Sigmoid colon (tissue), 7 donors: ENCODE measurements around the gene CRIP3. TPM values are rescaled to one million over a fixed set of nuclear protein-coding genes. Genes with fewer than 3 reads are reported as not detected.
A peak's percentile ranks its signal among the peaks of the same experiment; 100 is the strongest.

Experiments used
- DNase-seq: peaks from one replicate; pipeline ENCODE4 v3.0.0-alpha.2; 2019
- H3K27ac ChIP-seq, 4 donors: fragments of 200-600 bp; sonication (generic); one replicate each; pipeline ENCODE4 v1.5.1; 2016 to 2019; ENCODE audit warnings: mild to moderate bottlenecking in 1 of 4
- H3K27me3 ChIP-seq, 3 donors: fragments of 200-600 bp; sonication (generic); one replicate each; pipeline ENCODE4 v1.5.1; 2019; ENCODE audit warnings: mild to moderate bottlenecking in 1 of 3
- H3K36me3 ChIP-seq, 4 donors: fragments of 200-600 bp; sonication (generic); one replicate each; pipeline ENCODE4 v1.5.1; 2016 to 2019
- H3K4me1 ChIP-seq, 4 donors: fragments of 200-600 bp; sonication (generic); one replicate each; pipeline ENCODE4 v1.5.1; 2017 to 2019
- H3K4me3 ChIP-seq, 4 donors: fragments of 200-600 bp; sonication (generic); one replicate each; pipeline ENCODE4 v1.5.1; 2017 to 2019; ENCODE audit warnings: mild to moderate bottlenecking in 2 of 4, moderate library complexity in 1 of 4
- H3K9me3 ChIP-seq, 4 donors: fragments of 200-600 bp in 3 of 4; sonication (generic) in 3 of 4; one replicate each; pipeline versions ENCODE4 v1.5.1 to v1.6.1; 2013 to 2019
- EP300 ChIP-seq, 4 donors: sonication (generic); formaldehyde crosslinking; IDR thresholded peaks; one replicate each; pipeline ENCODE4 v1.6.1; 2017; ENCODE audit warnings: antibody characterized with exemption in 4 of 4
- POLR2A ChIP-seq, 2 donors: fragments of 450-650 bp; IDR thresholded peaks; one replicate each; pipeline ENCODE4 v1.6.1; 2016; ENCODE audit warnings: antibody characterized with exemption in 2 of 2, mild to moderate bottlenecking in 2 of 2, moderate library complexity in 2 of 2
- POLR2AphosphoS5 ChIP-seq, 4 donors: sonication (generic); formaldehyde crosslinking; IDR thresholded peaks; one replicate each; pipeline ENCODE4 v1.6.1; 2017; ENCODE audit warnings: antibody characterized with exemption in 4 of 4
- WGBS, 2 donors: extraction: QIAGEN DNeasy Blood & Tissue Kit; methylation state at CpG; one replicate each; pipeline ENCODE4 v1.1.7; 2013; 5-methylcytosine and 5-hydroxymethylcytosine counted together
- intact Hi-C: fragments of 100-400 bp; cut with DNase I; formaldehyde crosslinking; loops from one replicate; pipeline ENCODE4 v1.15.1; 2023
- polyA plus RNA-seq, 3 donors: library from polyadenylated mRNA; stranded (reverse); fragments of 200-250 nt; gene quantifications; one replicate each; pipeline ENCODE4 v1.2.3, GENCODE V29; 2013
- total RNA-seq, 4 donors: library from RNA; depleted of rRNA; stranded (reverse); fragments of >200 nt; gene quantifications; one replicate each; pipeline ENCODE4 v1.1.0, GENCODE V29; 2016
- TF ChIP-seq, protein P1 (sequence below), 4 experiments: fragments of 450-650 bp in 3 of 4; fragments of 200-600 bp in 1 of 4; IDR thresholded peaks; one replicate each; pipeline ENCODE4 v1.5.1; 2016 to 2019; ENCODE audit warnings: antibody characterized with exemption in 4 of 4, mild to moderate bottlenecking in 3 of 4, moderate library complexity in 2 of 4
- donor health status: healthy with polysubstance abuse.
- donor health status: Bipolar disorder and iron deficiency.
- donor health status: healthy.

The CRIP3 gene
- total and polyA plus RNA-seq, 7 donors: 5.2 TPM; not detected in 6

DNA sequence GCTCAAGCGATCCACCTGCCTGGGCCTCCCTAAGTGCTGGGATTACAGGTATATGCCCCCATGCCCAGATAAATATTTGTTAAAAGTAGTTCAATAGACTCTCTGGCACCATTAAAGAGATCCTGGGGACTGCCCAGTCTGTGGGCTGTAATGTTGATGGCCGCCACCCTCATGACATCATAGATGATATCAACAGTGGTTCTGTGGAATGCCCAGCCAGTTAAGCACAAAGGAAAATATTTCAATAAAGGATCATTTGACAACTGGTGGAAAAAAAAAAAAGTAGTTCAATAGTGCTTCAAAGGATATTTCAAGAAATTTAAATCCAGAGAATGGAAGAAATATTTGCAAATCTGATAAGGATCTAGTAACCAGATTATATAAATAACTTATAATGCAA lies 1.5 kb upstream of the CRIP3 start:
- WGBS, 2 donors: 96 to 98% methylated on average over 2 of the region's 2 CpGs
- TF ChIP-seq POLR2A (IDR thresholded peaks at IDR 0.05) (no peak), EP300 (IDR thresholded peaks at IDR 0.05) (no peak), POLR2AphosphoS5 (IDR thresholded peaks at IDR 0.05) (no peak)
- TF ChIP-seq, protein P1, sequence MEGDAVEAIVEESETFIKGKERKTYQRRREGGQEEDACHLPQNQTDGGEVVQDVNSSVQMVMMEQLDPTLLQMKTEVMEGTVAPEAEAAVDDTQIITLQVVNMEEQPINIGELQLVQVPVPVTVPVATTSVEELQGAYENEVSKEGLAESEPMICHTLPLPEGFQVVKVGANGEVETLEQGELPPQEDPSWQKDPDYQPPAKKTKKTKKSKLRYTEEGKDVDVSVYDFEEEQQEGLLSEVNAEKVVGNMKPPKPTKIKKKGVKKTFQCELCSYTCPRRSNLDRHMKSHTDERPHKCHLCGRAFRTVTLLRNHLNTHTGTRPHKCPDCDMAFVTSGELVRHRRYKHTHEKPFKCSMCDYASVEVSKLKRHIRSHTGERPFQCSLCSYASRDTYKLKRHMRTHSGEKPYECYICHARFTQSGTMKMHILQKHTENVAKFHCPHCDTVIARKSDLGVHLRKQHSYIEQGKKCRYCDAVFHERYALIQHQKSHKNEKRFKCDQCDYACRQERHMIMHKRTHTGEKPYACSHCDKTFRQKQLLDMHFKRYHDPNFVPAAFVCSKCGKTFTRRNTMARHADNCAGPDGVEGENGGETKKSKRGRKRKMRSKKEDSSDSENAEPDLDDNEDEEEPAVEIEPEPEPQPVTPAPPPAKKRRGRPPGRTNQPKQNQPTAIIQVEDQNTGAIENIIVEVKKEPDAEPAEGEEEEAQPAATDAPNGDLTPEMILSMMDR (IDR thresholded peaks at IDR 0.05): no peak
- intact Hi-C loops: no loop called here
- no peaks in the 10 kb centered on the region for H3K9me3 ChIP-seq
- DNase-seq: no peak
- H3K4me1 ChIP-seq: peaks cover 0 to 13% (median 8%) of the 10 kb centered on the region in 4 donors
- no peak overlapping the region for H3K4me3 ChIP-seq
- no peaks in the 10 kb centered on the region for H3K36me3 ChIP-seq
- no peak overlapping the region for H3K27ac ChIP-seq
- peaks cover 0 to 22% (median 0%) of the 10 kb centered on the region in 3 donors for H3K27me3 ChIP-seq

DNA sequence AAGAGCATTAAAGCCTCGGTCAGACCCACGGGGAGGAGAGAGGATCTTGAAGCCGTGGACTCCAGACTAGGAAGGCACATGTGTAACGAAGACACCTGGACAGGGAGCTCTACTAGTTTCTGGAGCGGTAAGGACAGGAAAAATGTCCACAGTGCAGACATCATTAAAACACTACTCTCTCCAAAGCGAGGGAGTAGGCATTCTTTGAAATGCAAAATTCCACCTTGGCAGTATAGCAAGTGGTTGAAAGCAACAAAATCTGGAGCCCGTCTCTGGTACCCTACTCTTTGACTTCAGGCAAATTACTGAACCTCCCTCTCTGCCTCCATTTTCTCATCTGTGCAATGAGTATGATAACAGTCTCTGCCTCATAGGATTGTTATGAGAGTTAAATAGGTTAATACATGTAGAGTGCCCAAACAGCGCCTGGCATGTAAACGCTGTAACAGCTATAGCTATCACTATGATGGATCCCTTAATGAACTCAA lies 408 bp upstream of the CRIP3 start:
- peaks cover 0 to 13% (median 8%) of the 10 kb centered on the region in 4 donors for H3K4me1 ChIP-seq
- WGBS, 2 donors: 46 to 57% methylated on average over 9 of the region's 9 CpGs
- no peak for DNase-seq
- H3K27me3 ChIP-seq: peaks cover 0 to 22% (median 0%) of the 10 kb centered on the region in 3 donors
- no peak overlapping the region for H3K27ac ChIP-seq
- TF ChIP-seq, protein P1 (IDR thresholded peaks at IDR 0.05): no peak
- H3K9me3 ChIP-seq: no peaks in the 10 kb centered on the region
- no peaks in the 10 kb centered on the region for H3K36me3 ChIP-seq
- intact Hi-C loops: no loop called here
- peak overlapping the region in 3 of 4 donors; percentile 19 to 33 (median 33) for H3K4me3 ChIP-seq

GRCh38 chr6:43307451-43308100 lies 1.1 kb downstream of the CRIP3 start:
- no peak for DNase-seq
- TF ChIP-seq, protein P1 (IDR thresholded peaks at IDR 0.05): no peak
- no peak for TF ChIP-seq POLR2A (IDR thresholded peaks at IDR 0.05)
- TF ChIP-seq EP300 (IDR thresholded peaks at IDR 0.05): no peak
- TF ChIP-seq POLR2AphosphoS5 (IDR thresholded peaks at IDR 0.05): no peak

GRCh38 chr6:43306086-43306485 lies 2.5 kb downstream of the CRIP3 start:
- Histone ChIP-seq H3K27ac (no peak overlapping the region), H3K4me3 (no peak overlapping the region), H3K27me3 (peaks cover 0 to 22% (median 0%) of the 10 kb centered on the region in 3 donors), H3K4me1 (peaks cover 0 to 13% (median 8%) of the 10 kb centered on the region in 4 donors), H3K36me3 (no peaks in the 10 kb centered on the region), H3K9me3 (no peaks in the 10 kb centered on the region)
- 95 to 96% methylated on average over 7 of the region's 7 CpGs for WGBS, 2 donors
- intact Hi-C loops: no loop called here
- DNase-seq: no peak
- TF ChIP-seq EP300 (IDR thresholded peaks at IDR 0.05) (no peak), POLR2AphosphoS5 (IDR thresholded peaks at IDR 0.05) (no peak), POLR2A (IDR thresholded peaks at IDR 0.05) (no peak)
- TF ChIP-seq, protein P1 (IDR thresholded peaks at IDR 0.05): no peak

More at GRCh38 chr6:43307451-43308100, 1.1 kb downstream of the CRIP3 start:
- H3K9me3 ChIP-seq: no peaks in the 10 kb centered on the region
- H3K36me3 ChIP-seq: no peaks in the 10 kb centered on the region
- no peak overlapping the region for H3K4me3 ChIP-seq
- H3K27ac ChIP-seq: no peak overlapping the region
- H3K4me1 ChIP-seq: peaks cover 0 to 13% (median 8%) of the 10 kb centered on the region in 4 donors
- H3K27me3 ChIP-seq: peaks cover 0 to 22% (median 0%) of the 10 kb centered on the region in 3 donors
- 88 to 93% methylated on average over 5 of the region's 5 CpGs for WGBS, 2 donors
- intact Hi-C loops: no loop called here
